Mesendoderm (in vitro differentiated cells): ENCODE data around the gene COMP.

Experiments
- DNase-seq: peaks from one replicate; pipeline ENCODE4 v3.0.0; 2013
- H2AK5ac ChIP-seq: 2 replicates; pipeline ENCODE4 v1.6.1; 2013; ENCODE audit warnings: low read length, inconsistent platforms
- H2BK120ac ChIP-seq: 2 replicates; pipeline ENCODE4 v1.6.1; 2013; ENCODE audit warnings: low read depth, mild to moderate bottlenecking, low read length, moderate library complexity, mixed read lengths
- H2BK15ac ChIP-seq: replicated peaks from 2 replicates; pipeline ENCODE4 v1.6.1; 2013; ENCODE audit warnings: low read depth, mild to moderate bottlenecking, moderate library complexity
- H2BK5ac ChIP-seq: 2 replicates; pipeline ENCODE4 v1.6.1; 2013; ENCODE audit warnings: low read length, inconsistent platforms
- H3K18ac ChIP-seq: 2 replicates; pipeline ENCODE4 v1.6.1; 2013; ENCODE audit warnings: mild to moderate bottlenecking, low read length, mixed read lengths
- H3K23ac ChIP-seq: one replicate; pipeline ENCODE4 v1.6.1; 2013; ENCODE audit warnings: low read length
- H3K27ac ChIP-seq: 2 replicates; pipeline ENCODE4 v1.5.1; 2013; ENCODE audit warnings: low read depth, mild to moderate bottlenecking, inconsistent platforms, low read length, moderate library complexity
- H3K27me3 ChIP-seq: 2 replicates; pipeline ENCODE4 v1.6.1; 2013; ENCODE audit warnings: low read length, control low read depth, mild to moderate bottlenecking, inconsistent platforms; ENCODE audit not compliant: insufficient read depth, poor library complexity
- H3K36me3 ChIP-seq: 2 replicates; pipeline ENCODE4 v1.6.1; 2013; ENCODE audit warnings: low read length, inconsistent platforms; ENCODE audit not compliant: control insufficient read depth, insufficient read depth
- H3K4ac ChIP-seq: one replicate; pipeline ENCODE4 v1.6.1; 2013; ENCODE audit warnings: low read depth, mild to moderate bottlenecking, low read length, moderate library complexity
- H3K4me1 ChIP-seq: 2 replicates; pipeline ENCODE4 v1.6.1; 2013; ENCODE audit warnings: low read depth, low read length, inconsistent platforms; ENCODE audit not compliant: control insufficient read depth
- H3K4me2 ChIP-seq: 2 replicates; pipeline ENCODE4 v1.6.1; 2013; ENCODE audit warnings: low read length
- H3K4me3 ChIP-seq: 2 replicates; pipeline ENCODE4 v1.5.1; 2013; ENCODE audit warnings: mild to moderate bottlenecking, low read length
- H3K56ac ChIP-seq: one replicate; pipeline ENCODE4 v1.6.1; 2013; ENCODE audit warnings: low read length
- H3K79me1 ChIP-seq: 2 replicates; pipeline ENCODE4 v1.6.1; 2013; ENCODE audit warnings: low read length, inconsistent platforms
- H3K79me2 ChIP-seq: 2 replicates; pipeline ENCODE4 v1.6.1; 2013; ENCODE audit warnings: mild to moderate bottlenecking, low read length; ENCODE audit not compliant: control insufficient read depth, insufficient read depth
- H3K9ac ChIP-seq: 2 replicates; pipeline ENCODE4 v1.6.1; 2013; ENCODE audit warnings: low read length, inconsistent platforms
- H4K5ac ChIP-seq: one replicate; pipeline ENCODE4 v1.6.1; 2013; ENCODE audit warnings: low read length
- H4K8ac ChIP-seq: one replicate; pipeline ENCODE4 v1.6.1; 2013; ENCODE audit warnings: low read depth, mild to moderate bottlenecking, control low read depth, low read length, moderate library complexity
- WGBS: extraction: QIAGEN DNeasy Blood & Tissue Kit; methylation state at CpG from one replicate; pipeline ENCODE4 v1.1.7; 2013; ENCODE audit warnings: low lambda C conversion rate, missing lambda C conversion rate; ENCODE audit not compliant: insufficient coverage; ENCODE audit errors: extremely low coverage; 5-methylcytosine and 5-hydroxymethylcytosine counted together

COMP gene

DNA sequence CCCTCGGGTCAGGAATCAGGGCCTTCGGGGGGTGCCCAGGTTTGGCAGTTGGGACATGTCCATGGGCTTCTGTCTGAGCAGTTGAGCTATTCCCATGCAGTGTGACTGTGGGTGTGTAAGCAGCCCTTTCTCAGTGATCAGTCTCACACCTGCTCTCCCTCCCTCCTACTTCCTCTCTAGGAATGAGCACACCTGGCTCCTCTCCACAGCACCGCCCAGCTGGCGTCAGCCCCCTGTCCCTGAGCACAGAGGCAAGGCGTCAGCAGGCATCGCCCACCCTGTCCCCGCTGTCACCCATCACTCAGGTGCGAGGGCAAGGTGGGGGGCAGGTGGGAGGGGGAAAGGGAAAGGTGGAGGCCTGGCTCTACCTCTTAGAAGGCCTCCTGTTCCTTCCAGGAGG, 25.9 kb downstream of the COMP start:
- H3K79me2 ChIP-seq = no peaks in the 10 kb centered on the region
- H2BK5ac ChIP-seq = no peak overlapping the region
- WGBS = no CpG with 5 or more reads among the region's 8 CpGs
- no peak overlapping the region for H3K27ac ChIP-seq
- H3K79me1 ChIP-seq = no peaks in the 10 kb centered on the region
- no peak overlapping the region for H2BK15ac ChIP-seq
- H3K4me2 ChIP-seq = no peak overlapping the region
- H3K18ac ChIP-seq = no peak overlapping the region
- no peaks in the 10 kb centered on the region for H3K27me3 ChIP-seq
- H2BK120ac ChIP-seq = no peak overlapping the region
- DNase-seq = no peak
- H4K5ac ChIP-seq = no peak overlapping the region
- H3K36me3 ChIP-seq = no peaks in the 10 kb centered on the region
- no peak overlapping the region for H3K23ac ChIP-seq
- H3K4me1 ChIP-seq = no peaks in the 10 kb centered on the region
- H3K4me3 ChIP-seq = no peak overlapping the region
- no peak overlapping the region for H4K8ac ChIP-seq
- no peak overlapping the region for H3K9ac ChIP-seq
- H3K56ac ChIP-seq = no peak overlapping the region
- H3K4ac ChIP-seq = no peak overlapping the region
- H2AK5ac ChIP-seq = no peak overlapping the region

GRCh38 chr19:18764591-18765051, 26.5 kb downstream of the COMP start:
- H3K56ac ChIP-seq = no peak overlapping the region
- no peak overlapping the region for H2BK15ac ChIP-seq
- H3K4ac ChIP-seq = no peak overlapping the region
- no peak overlapping the region for H2BK120ac ChIP-seq
- no peaks in the 10 kb centered on the region for H3K27me3 ChIP-seq
- H3K79me2 ChIP-seq = no peaks in the 10 kb centered on the region
- DNase-seq = no peak
- no peak overlapping the region for H2BK5ac ChIP-seq
- H3K36me3 ChIP-seq = no peaks in the 10 kb centered on the region
- H3K4me2 ChIP-seq = no peak overlapping the region
- H3K23ac ChIP-seq = no peak overlapping the region
- no peak overlapping the region for H2AK5ac ChIP-seq
- H3K4me1 ChIP-seq = no peaks in the 10 kb centered on the region
- no peak overlapping the region for H4K5ac ChIP-seq
- WGBS = no CpG with 5 or more reads among the region's 4 CpGs
- no peak overlapping the region for H3K18ac ChIP-seq
- no peak overlapping the region for H3K27ac ChIP-seq
- H3K79me1 ChIP-seq = no peaks in the 10 kb centered on the region
- H4K8ac ChIP-seq = no peak overlapping the region
- no peak overlapping the region for H3K4me3 ChIP-seq
- no peak overlapping the region for H3K9ac ChIP-seq

- Histone ChIP-seq H3K4ac (no peak overlapping the region), H3K9ac (no peak overlapping the region), H3K79me2 (no peaks in the 10 kb centered on the region), H3K23ac (no peak overlapping the region), H4K8ac (no peak overlapping the region), H3K27ac (no peak overlapping the region), H2BK15ac (no peak overlapping the region), H3K4me2 (no peak overlapping the region), H3K4me1 (no peaks in the 10 kb centered on the region), H4K5ac (no peak overlapping the region), H2BK5ac (no peak overlapping the region), H3K27me3 (no peaks in the 10 kb centered on the region), H3K79me1 (no peaks in the 10 kb centered on the region), H2AK5ac (no peak overlapping the region), H3K18ac (no peak overlapping the region), H3K56ac (no peak overlapping the region), H3K36me3 (no peaks in the 10 kb centered on the region), H2BK120ac (no peak overlapping the region), H3K4me3 (no peak overlapping the region)
- no CpG with 5 or more reads among the region's 41 CpGs for WGBS
- DNase-seq = no peak
Observed at GRCh38 chr19:18763674-18764590, 27.2 kb downstream of the COMP start.

- no peaks in the 10 kb centered on the region for H3K79me1 ChIP-seq
Observed at GRCh38 chr19:18762125-18763023, 28.7 kb downstream of the COMP start.

DNA sequence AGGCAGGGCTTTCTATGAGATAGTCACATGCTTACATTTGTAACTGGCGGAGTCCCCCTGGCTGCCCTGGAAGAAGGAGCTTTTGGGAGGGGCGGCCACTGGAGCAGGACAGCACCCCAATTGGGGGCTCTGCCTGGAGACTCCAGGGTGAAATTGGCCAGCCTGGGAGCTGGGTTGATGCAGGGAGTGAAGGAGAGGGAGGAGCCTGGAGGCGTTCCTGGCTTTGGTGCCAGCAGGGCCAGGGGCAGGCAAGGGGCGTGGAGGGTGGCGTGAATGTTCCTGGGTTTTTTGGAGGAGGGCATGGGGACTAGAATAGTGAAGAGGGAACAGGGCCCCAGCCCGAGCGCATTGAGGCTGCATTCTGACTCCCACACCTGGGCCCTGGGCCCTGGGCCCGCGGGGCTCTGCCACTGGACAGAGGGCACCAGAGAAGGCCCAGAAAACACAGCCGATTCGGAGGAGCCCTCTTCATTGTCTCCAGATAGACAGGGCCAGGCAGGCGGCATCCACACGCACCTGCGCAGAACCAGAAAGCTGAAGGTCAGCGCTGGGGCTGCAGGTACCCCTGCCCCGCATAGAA, 29.5 kb downstream of the COMP start:
- H3K56ac ChIP-seq = no peak overlapping the region
- H3K4me3 ChIP-seq = no peak overlapping the region
- no peak overlapping the region for H3K23ac ChIP-seq
- H3K4me1 ChIP-seq = no peaks in the 10 kb centered on the region
- H3K4me2 ChIP-seq = no peak overlapping the region
- no peak overlapping the region for H4K5ac ChIP-seq
- no peak overlapping the region for H2BK15ac ChIP-seq
- H3K27me3 ChIP-seq = no peaks in the 10 kb centered on the region
- no peak for DNase-seq
- no peak overlapping the region for H3K9ac ChIP-seq
- no peak overlapping the region for H3K27ac ChIP-seq
- H4K8ac ChIP-seq = no peak overlapping the region
- H3K18ac ChIP-seq = no peak overlapping the region
- no peak overlapping the region for H2AK5ac ChIP-seq
- H3K4ac ChIP-seq = no peak overlapping the region
- H3K36me3 ChIP-seq = no peaks in the 10 kb centered on the region
- no peaks in the 10 kb centered on the region for H3K79me2 ChIP-seq
- H2BK5ac ChIP-seq = no peak overlapping the region
- WGBS = no CpG with 5 or more reads among the region's 16 CpGs
- H3K79me1 ChIP-seq = no peaks in the 10 kb centered on the region
- H2BK120ac ChIP-seq = no peak overlapping the region

More at GRCh38 chr19:18762125-18763023, 28.7 kb downstream of the COMP start:
- Histone ChIP-seq H3K56ac (no peak overlapping the region), H3K4me3 (no peak overlapping the region), H4K5ac (no peak overlapping the region), H3K27me3 (no peaks in the 10 kb centered on the region), H3K23ac (no peak overlapping the region), H4K8ac (no peak overlapping the region), H3K4me2 (no peak overlapping the region), H2BK15ac (no peak overlapping the region), H3K27ac (no peak overlapping the region), H3K4me1 (no peaks in the 10 kb centered on the region), H3K9ac (no peak overlapping the region), H3K4ac (no peak overlapping the region), H2BK5ac (no peak overlapping the region), H3K36me3 (no peaks in the 10 kb centered on the region), H2BK120ac (no peak overlapping the region), H3K79me2 (no peaks in the 10 kb centered on the region), H2AK5ac (no peak overlapping the region), H3K18ac (no peak overlapping the region)
- WGBS = no CpG with 5 or more reads among the region's 35 CpGs
- DNase-seq = peak; percentile 24
